GM21825 (cell line): ENCODE measurements around the gene PDRG1.
A peak's percentile ranks its signal among the peaks of the same experiment; 100 is the strongest.

ENCODE experiments used
- ATAC-seq: cut with Tn5 transposase; IDR thresholded peaks from one replicate; pipeline ENCODE4 v1.9.1; 2021; ENCODE audit warnings: mild to moderate bottlenecking, moderate library complexity; ENCODE audit not compliant: unreplicated experiment

Gene PDRG1

GRCh38 chr20:31909253-31910070, 42.4 kb downstream of the PDRG1 start:
- ATAC-seq, result no peak

DNA sequence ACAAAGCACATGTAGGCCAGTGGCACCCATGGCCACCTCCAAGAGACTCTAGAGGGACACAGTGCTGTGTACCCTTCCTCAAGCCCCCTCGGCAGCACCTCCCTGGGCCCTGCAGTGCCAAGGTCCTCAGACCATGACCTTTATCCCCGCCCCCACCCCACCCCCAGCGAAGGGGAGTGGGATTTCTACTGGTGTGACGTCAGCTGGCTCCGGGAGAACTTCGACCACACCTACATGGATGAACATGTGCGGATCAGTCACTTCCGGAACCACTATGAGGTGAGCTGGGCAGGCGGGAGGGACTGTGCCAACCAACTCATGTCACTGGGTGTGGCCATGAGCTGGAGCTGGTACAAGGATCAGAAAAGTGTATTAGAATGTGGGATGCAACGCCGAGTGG, 43.4 kb downstream of the PDRG1 start:
- no peak for ATAC-seq

GRCh38 chr20:31908016-31908415, 43.8 kb downstream of the PDRG1 start:
- ATAC-seq, result no peak

DNA sequence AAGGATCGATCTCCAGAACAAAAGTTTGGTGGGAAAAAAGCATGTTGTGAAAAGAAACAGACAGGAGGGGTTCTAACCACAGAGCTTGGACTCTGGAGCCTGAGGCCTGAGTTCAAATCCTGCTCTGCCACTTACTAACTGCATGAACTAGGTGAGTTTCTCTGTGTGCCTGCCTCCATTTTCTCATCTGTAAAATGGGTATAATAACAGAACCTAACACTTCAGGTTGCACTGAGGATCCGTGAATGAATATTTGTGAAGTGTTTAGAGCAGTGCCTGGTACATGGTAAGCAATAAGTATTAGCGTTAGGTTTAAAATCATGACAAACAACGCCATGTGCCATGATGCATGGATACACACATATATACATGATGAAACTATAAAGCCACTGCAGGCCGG, 44.8 kb downstream of the PDRG1 start:
- ATAC-seq, result no peak

DNA sequence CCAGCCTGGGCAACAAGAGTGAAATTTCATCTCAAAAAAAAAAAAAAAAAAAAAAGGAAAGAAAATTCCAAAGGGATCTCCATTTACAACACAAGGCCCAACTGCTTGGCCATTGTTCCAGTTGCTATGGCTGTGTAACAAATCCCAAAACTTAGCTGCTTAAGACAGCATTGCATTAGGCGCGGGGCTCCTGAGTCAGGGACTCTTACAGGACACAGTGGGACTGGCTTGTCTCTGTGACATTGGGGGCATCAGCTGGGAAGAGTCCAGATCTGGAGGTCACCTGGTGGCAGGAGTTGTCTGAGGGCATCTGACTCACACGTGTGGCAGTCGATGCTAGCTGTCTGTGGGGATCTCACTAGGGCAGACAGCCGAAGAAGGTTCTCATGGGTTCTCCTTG, 45.8 kb downstream of the PDRG1 start:
- no peak for ATAC-seq

DNA sequence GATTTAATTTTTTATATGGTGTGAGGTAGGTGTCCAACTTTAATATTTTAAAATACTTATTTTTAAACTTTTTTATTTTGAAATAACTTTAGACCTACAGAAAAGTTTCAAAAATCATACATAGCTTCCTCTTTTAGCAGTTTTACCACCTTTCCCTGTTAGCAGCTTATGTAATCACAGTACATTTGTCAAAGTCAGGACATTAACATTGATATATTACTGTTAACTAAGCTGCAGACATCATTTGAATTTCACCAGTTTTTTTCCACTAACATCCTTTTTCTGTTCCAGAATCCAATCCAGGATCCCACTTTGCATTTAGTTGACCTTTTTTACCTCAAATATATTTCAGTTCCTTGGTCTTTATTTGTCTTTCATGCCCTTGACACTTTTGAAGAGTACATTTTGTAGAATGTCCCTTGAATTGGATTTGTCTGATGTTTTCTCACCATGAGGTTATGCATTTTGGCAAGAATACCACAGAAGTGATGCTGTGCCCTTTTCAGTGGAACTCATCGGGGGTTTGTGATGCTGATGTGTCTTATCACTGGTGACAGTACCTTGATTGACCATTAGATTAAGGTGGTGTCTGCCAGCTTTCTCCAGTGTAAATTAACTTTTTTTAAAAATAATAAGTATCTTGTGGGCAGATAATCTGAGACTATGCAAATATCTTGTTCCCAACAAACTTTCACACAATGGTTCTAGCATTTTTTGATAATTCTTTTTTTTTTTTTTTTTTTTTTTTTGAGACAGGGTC, 48.0 kb downstream of the PDRG1 start:
- no peak for ATAC-seq

DNA sequence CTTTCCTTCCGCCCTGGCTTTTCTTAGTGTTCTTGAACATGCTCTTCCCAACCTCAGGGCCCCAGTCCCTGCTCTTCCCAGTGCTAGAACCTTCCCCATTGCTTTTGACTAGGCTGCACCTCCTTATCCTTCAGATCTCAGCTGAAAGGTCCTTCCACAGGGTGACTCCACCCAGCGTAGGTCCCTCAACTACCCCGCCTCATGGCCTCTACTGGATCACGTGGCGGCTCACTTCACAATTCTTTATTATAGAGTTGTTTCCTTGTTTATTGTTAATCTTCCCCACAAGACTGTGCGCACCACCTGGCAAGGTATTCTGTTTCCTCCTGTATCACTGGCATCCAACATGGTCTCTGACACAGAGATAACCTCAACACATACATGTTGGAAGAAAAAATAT, 50.2 kb downstream of the PDRG1 start:
- ATAC-seq, result no peak

GRCh38 chr20:31897541-31897940, 54.3 kb downstream of the PDRG1 start:
- ATAC-seq, result no peak

GRCh38 chr20:31896049-31896448, 55.8 kb downstream of the PDRG1 start:
- no peak for ATAC-seq

GRCh38 chr20:31894980-31895675, 56.7 kb downstream of the PDRG1 start:
- ATAC-seq, result peak; percentile 89
